Peyer's patch (tissue), 4 donors: ENCODE measurements around the gene CAV1. TPM values are rescaled to one million over a fixed set of nuclear protein-coding genes. Genes with fewer than 3 reads are reported as not detected.

Experiments used
- DNase-seq, 3 donors: peaks; one replicate each; pipeline ENCODE4 v3.0.0-alpha.2; 2017 to 2019
- H3K27ac ChIP-seq, 4 donors: fragments of 200-600 bp; sonication (generic); one replicate each; pipeline ENCODE4 v1.5.1; 2016 to 2019
- H3K27me3 ChIP-seq, 2 donors: fragments of 200-600 bp; sonication (generic); one replicate each; pipeline ENCODE4 v1.5.1; 2019
- H3K36me3 ChIP-seq, 3 donors: fragments of 200-600 bp; sonication (generic); one replicate each; pipeline ENCODE4 v1.5.1; 2016 to 2019
- H3K4me1 ChIP-seq, 4 donors: fragments of 200-600 bp; sonication (generic); one replicate each; pipeline ENCODE4 v1.5.1; 2016 to 2019
- H3K4me3 ChIP-seq, 4 donors: fragments of 200-600 bp; sonication (generic); 1 replicate in 3 of 4; 2 replicates in 1 of 4; pipeline ENCODE4 v1.5.1; 2016 to 2019; ENCODE audit warnings: mild to moderate bottlenecking in 1 of 4
- H3K9me3 ChIP-seq, 4 donors: fragments of 200-600 bp; sonication (generic); one replicate each; pipeline ENCODE4 v1.5.1; 2016 to 2019; ENCODE audit warnings: mild to moderate bottlenecking in 1 of 4
- POLR2A ChIP-seq, 2 donors: fragments of 450-650 bp; IDR thresholded peaks; one replicate each; pipeline ENCODE4 v1.5.1; 2017; ENCODE audit warnings: antibody characterized with exemption in 2 of 2, mild to moderate bottlenecking in 2 of 2, moderate library complexity in 2 of 2
- total RNA-seq, 4 donors: library from RNA; depleted of rRNA; stranded (reverse); fragments of >200 nt; gene quantifications; one replicate each; pipeline ENCODE4 v1.1.0, GENCODE V29; 2016
- TF ChIP-seq, protein P1 (sequence below), 6 experiments: fragments of 450-650 bp in 4 of 6; fragments of 200-600 bp in 2 of 6; sonication (generic) in 1 of 6; IDR thresholded peaks; one replicate each; pipeline ENCODE4 v1.5.1; 2017 to 2019; ENCODE audit warnings: antibody characterized with exemption in 6 of 6, mild to moderate bottlenecking in 3 of 6, moderate library complexity in 1 of 6

CAV1 gene
- total RNA-seq, 4 donors from 2014 or later, result 17.7 to 42.6 (median 27.6) TPM

- Histone ChIP-seq H3K27ac (no peak overlapping the region), H3K9me3 (no peaks in the 10 kb centered on the region), H3K36me3 (no peaks in the 10 kb centered on the region), H3K4me1 (no peaks in the 10 kb centered on the region), H3K4me3 (no peak overlapping the region), H3K27me3 (no peaks in the 10 kb centered on the region)
- no peak for DNase-seq
- no peak for TF ChIP-seq POLR2A (IDR thresholded peaks at IDR 0.05)
- TF ChIP-seq, protein P1, sequence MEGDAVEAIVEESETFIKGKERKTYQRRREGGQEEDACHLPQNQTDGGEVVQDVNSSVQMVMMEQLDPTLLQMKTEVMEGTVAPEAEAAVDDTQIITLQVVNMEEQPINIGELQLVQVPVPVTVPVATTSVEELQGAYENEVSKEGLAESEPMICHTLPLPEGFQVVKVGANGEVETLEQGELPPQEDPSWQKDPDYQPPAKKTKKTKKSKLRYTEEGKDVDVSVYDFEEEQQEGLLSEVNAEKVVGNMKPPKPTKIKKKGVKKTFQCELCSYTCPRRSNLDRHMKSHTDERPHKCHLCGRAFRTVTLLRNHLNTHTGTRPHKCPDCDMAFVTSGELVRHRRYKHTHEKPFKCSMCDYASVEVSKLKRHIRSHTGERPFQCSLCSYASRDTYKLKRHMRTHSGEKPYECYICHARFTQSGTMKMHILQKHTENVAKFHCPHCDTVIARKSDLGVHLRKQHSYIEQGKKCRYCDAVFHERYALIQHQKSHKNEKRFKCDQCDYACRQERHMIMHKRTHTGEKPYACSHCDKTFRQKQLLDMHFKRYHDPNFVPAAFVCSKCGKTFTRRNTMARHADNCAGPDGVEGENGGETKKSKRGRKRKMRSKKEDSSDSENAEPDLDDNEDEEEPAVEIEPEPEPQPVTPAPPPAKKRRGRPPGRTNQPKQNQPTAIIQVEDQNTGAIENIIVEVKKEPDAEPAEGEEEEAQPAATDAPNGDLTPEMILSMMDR (IDR thresholded peaks at IDR 0.05), result no peak
These were observed 23.7 kb downstream of the CAV1 start for GRCh38 chr7:116548506-116548905.

DNA sequence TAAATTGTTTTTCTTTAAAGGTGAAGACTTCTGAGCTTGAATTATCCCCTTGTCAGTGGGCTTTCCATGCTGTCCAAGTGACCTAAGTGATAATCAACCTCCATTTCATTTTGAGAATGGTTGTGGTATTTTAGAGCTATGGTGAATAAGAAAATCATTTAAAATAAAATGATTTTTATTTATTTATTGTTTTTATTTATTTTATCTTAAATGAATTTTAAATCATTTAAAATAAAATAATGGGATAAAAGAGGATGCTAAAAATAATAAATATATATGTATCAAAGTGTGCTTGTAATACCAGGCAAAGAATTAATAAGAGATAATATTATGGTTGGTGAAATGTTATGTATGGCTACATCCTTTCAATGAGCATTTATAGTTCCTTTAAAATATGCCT lies 24.5 kb downstream of the CAV1 start:
- Histone ChIP-seq H3K4me1 (no peaks in the 10 kb centered on the region), H3K4me3 (no peak overlapping the region), H3K36me3 (no peaks in the 10 kb centered on the region), H3K9me3 (no peaks in the 10 kb centered on the region), H3K27me3 (no peaks in the 10 kb centered on the region), H3K27ac (no peak overlapping the region)
- TF ChIP-seq, protein P1 (IDR thresholded peaks at IDR 0.05), result no peak
- no peak for TF ChIP-seq POLR2A (IDR thresholded peaks at IDR 0.05)
- DNase-seq, result no peak

GRCh38 chr7:116551692-116552091 lies 26.9 kb downstream of the CAV1 start:
- TF ChIP-seq, protein P1 (IDR thresholded peaks at IDR 0.05), result no peak
- TF ChIP-seq POLR2A (IDR thresholded peaks at IDR 0.05), result no peak
- Histone ChIP-seq H3K36me3 (no peaks in the 10 kb centered on the region), H3K9me3 (no peaks in the 10 kb centered on the region), H3K27ac (no peak overlapping the region), H3K4me3 (no peak overlapping the region), H3K27me3 (no peaks in the 10 kb centered on the region), H3K4me1 (no peaks in the 10 kb centered on the region)
- DNase-seq, result no peak

DNA sequence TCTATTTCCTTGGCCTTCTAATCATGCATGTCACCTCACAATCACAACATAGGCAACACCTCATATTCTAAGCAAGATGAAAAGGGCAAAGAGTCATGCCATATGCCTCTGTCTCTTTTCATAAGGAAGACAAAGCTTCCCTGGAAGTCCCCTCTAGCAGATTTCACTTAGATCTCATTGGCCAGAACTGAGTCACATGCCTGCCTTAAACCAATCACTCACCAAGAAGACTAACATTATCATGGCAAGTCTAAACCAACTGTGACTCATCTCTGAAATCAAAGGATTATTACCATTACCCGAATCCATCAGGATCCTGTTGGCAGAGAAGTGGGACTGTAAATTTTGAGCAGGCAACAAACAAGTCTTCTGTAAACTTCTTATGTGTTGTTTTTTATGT lies 27.8 kb downstream of the CAV1 start:
- DNase-seq, result no peak
- TF ChIP-seq POLR2A (IDR thresholded peaks at IDR 0.05), result no peak
- TF ChIP-seq, protein P1 (IDR thresholded peaks at IDR 0.05), result no peak
- no peaks in the 10 kb centered on the region for H3K27me3 ChIP-seq
- no peaks in the 10 kb centered on the region for H3K36me3 ChIP-seq
- no peaks in the 10 kb centered on the region for H3K9me3 ChIP-seq
- H3K27ac ChIP-seq, result no peak overlapping the region
- H3K4me1 ChIP-seq, result no peaks in the 10 kb centered on the region
- no peak overlapping the region for H3K4me3 ChIP-seq

DNA sequence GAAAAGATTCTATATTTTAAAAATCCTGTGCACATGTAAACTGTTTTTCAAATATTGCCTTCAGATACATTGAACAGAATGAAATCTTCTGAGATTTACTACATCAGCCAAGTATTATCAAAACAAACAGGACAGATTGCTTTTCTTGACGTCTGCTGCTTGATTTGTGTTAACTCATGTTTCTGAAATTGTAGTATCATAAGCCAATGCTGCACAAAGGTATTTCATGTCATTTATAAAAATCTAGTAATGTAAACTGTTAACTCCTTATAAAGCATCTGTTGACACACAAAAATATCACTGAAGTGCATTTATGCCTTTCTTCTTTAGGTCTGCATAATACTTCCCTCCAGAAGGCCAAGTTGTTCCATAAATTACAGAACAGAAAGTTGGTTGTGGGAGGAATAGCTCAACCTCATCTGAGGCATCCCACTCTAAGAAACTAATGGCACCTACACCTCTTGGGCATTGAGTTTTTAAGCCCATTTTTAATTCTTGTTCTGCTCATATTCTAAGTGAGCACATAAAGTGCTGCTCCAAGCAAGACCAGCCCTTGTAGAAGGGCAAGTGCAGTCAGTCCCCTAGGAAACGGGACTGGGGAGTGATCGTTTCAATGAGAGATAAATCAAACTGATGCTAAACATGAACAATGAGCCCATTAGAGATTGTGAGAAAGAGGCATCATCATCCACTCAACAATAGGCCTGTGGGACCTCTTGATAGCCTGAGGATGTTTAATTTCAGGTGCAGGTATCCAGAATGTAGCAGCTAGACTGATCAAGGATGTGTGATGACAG lies 28.5 kb downstream of the CAV1 start:
- no peaks in the 10 kb centered on the region for H3K36me3 ChIP-seq
- peak overlapping the region in 1 of 4 donors; percentile 27 for H3K27ac ChIP-seq
- no peaks in the 10 kb centered on the region for H3K9me3 ChIP-seq
- H3K4me1 ChIP-seq, result no peaks in the 10 kb centered on the region
- TF ChIP-seq, protein P1 (IDR thresholded peaks at IDR 0.05), result no peak
- TF ChIP-seq POLR2A (IDR thresholded peaks at IDR 0.05), result no peak
- no peak overlapping the region for H3K4me3 ChIP-seq
- DNase-seq, result no peak
- no peaks in the 10 kb centered on the region for H3K27me3 ChIP-seq
